OCI-LY3 (cell line): ENCODE data around the gene HACE1.
"Not testable (repeated sequence)": the region's sequence is repeated elsewhere in the genome, so short reads cannot be mapped to it uniquely, and the experiment has no call there.

Experiments used
- H2AFZ ChIP-seq: fragments of 200-600, 300-600 bp; shearing (Covaris generic); 2 replicates; pipeline ENCODE4 v1.6.0; 2014; ENCODE audit warnings: antibody characterized with exemption, low read depth, low read length
- H3K27ac ChIP-seq: fragments of 200-600, 300-600 bp; sonication (generic); 2 replicates; pipeline ENCODE4 v1.5.1; 2014; ENCODE audit warnings: mild to moderate bottlenecking, low read length, moderate library complexity, mixed read lengths
- H3K27me3 ChIP-seq: fragments of 200-600, 300-600 bp; sonication (generic); 2 replicates; pipeline ENCODE4 v1.6.1; 2014; ENCODE audit warnings: low read depth, low read length, mixed read lengths
- H3K36me3 ChIP-seq: fragments of 200-600, 300-600 bp; sonication (generic); replicated peaks from 2 replicates; pipeline ENCODE3; 2014; ENCODE audit warnings: low read depth, low read length, mixed read lengths
- H3K4me1 ChIP-seq: fragments of 300-600, 200-600 bp; sonication (generic); 2 replicates; pipeline ENCODE4 v1.6.1; 2014; ENCODE audit warnings: low read length, mixed read lengths
- H3K4me2 ChIP-seq: fragments of 200-600, 300-600 bp; sonication (generic); 2 replicates; pipeline ENCODE4 v1.6.1; 2014; ENCODE audit warnings: low read length, mixed read lengths
- H3K4me3 ChIP-seq: fragments of 300-600, 200-600 bp; sonication (generic); 2 replicates; pipeline ENCODE4 v1.5.1; 2014; ENCODE audit warnings: antibody characterized with exemption, mild to moderate bottlenecking, low read length, moderate library complexity
- H3K79me2 ChIP-seq: fragments of 300-600, 200-600 bp; shearing (Covaris generic); 2 replicates; pipeline ENCODE4 v1.6.1; 2014; ENCODE audit warnings: mild to moderate bottlenecking, low read length, mixed read lengths
- H3K9ac ChIP-seq: fragments of 300-600, 200-600 bp; shearing (Covaris generic); 2 replicates; pipeline ENCODE4 v1.6.0; 2014; ENCODE audit warnings: mild to moderate bottlenecking, low read length, moderate library complexity
- H3K9me3 ChIP-seq: fragments of 200-600, 300-600 bp; shearing (Covaris generic); 2 replicates; pipeline ENCODE4 v1.6.1; 2014; ENCODE audit warnings: low read length, mixed read lengths; ENCODE audit not compliant: insufficient read depth
- H4K20me1 ChIP-seq: fragments of 200-600, 300-600 bp; sonication (generic); 2 replicates; pipeline ENCODE4 v1.6.1; 2016; ENCODE audit warnings: low read length, mixed read lengths; ENCODE audit not compliant: insufficient read depth
- EZH2phosphoT487 ChIP-seq: fragments of 200-600 bp; shearing (Covaris generic); IDR thresholded peaks from 2 replicates; pipeline ENCODE4 v1.6.1; 2018; ENCODE audit warnings: antibody characterized with exemption, mixed run types, low read depth
- TF ChIP-seq, protein P1 (sequence below): fragments of 200-600, 300-600 bp; sonication (generic); IDR thresholded peaks from 2 replicates; pipeline ENCODE4 v1.5.1; 2014; ENCODE audit warnings: antibody characterized with exemption, low read length, low read depth

HACE1 gene

DNA sequence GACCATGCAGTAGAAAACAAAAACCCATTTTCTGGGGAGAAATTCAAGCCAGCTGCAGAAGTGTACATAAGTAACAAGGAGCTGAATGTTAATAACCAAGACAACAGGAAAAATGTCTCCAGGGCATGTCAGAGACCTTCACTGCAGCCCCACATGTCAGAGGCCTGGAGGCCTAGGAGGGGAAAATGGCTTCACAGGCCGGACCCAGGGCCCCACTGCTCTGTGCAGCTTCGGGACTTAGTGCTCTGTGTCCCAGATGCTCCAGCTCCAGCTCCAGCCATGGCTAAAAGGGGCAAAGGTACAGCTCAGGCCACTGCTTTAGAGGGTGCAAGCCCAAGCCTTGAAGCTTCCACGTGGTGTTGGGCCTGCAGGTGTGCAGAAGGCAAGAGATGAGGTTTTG is 43.6 kb downstream of the HACE1 start:
- H3K27me3 ChIP-seq, result no peaks in the 10 kb centered on the region
- no peak for TF ChIP-seq EZH2phosphoT487
- TF ChIP-seq, protein P1, sequence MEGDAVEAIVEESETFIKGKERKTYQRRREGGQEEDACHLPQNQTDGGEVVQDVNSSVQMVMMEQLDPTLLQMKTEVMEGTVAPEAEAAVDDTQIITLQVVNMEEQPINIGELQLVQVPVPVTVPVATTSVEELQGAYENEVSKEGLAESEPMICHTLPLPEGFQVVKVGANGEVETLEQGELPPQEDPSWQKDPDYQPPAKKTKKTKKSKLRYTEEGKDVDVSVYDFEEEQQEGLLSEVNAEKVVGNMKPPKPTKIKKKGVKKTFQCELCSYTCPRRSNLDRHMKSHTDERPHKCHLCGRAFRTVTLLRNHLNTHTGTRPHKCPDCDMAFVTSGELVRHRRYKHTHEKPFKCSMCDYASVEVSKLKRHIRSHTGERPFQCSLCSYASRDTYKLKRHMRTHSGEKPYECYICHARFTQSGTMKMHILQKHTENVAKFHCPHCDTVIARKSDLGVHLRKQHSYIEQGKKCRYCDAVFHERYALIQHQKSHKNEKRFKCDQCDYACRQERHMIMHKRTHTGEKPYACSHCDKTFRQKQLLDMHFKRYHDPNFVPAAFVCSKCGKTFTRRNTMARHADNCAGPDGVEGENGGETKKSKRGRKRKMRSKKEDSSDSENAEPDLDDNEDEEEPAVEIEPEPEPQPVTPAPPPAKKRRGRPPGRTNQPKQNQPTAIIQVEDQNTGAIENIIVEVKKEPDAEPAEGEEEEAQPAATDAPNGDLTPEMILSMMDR, result no peak
- no peak overlapping the region for H3K4me2 ChIP-seq
- H3K36me3 ChIP-seq, result no peaks in the 10 kb centered on the region
- H2AFZ ChIP-seq, result no peak overlapping the region
- no peak overlapping the region for H3K27ac ChIP-seq
- no peak overlapping the region for H3K9ac ChIP-seq
- H3K4me1 ChIP-seq, result no peaks in the 10 kb centered on the region
- no peaks in the 10 kb centered on the region for H3K9me3 ChIP-seq
- H3K79me2 ChIP-seq, result no peaks in the 10 kb centered on the region
- H3K4me3 ChIP-seq, result no peak overlapping the region
- H4K20me1 ChIP-seq, result no peaks in the 10 kb centered on the region

DNA sequence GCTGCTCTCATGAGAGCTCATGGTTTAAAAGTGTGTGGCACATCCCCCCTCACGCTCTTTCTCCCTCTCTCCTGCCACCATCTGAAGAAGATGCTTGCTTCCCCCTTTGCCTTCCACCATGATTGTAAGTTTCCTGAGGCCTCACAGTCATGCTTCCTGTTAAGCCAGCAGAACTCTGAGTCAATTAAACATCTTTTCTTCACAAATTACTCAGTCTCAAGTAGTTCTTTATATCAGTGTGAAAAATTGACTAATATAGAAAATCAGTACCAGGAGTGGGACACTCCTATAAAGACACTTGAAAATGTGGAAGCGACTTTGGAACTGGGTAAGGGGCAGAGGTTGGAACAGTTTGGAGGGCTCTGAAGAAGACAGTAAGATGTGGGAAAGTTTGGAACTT is 45.0 kb downstream of the HACE1 start:
- Histone ChIP-seq H3K27me3 (no peaks in the 10 kb centered on the region), H3K9ac (no peak overlapping the region), H3K4me1 (no peaks in the 10 kb centered on the region), H3K4me3 (no peak overlapping the region), H3K4me2 (no peak overlapping the region), H3K36me3 (no peaks in the 10 kb centered on the region), H3K79me2 (no peaks in the 10 kb centered on the region), H4K20me1 (no peaks in the 10 kb centered on the region), H3K9me3 (no peaks in the 10 kb centered on the region), H3K27ac (no peak overlapping the region), H2AFZ (no peak overlapping the region)
- TF ChIP-seq EZH2phosphoT487, result no peak
- TF ChIP-seq, protein P1, result no peak

DNA sequence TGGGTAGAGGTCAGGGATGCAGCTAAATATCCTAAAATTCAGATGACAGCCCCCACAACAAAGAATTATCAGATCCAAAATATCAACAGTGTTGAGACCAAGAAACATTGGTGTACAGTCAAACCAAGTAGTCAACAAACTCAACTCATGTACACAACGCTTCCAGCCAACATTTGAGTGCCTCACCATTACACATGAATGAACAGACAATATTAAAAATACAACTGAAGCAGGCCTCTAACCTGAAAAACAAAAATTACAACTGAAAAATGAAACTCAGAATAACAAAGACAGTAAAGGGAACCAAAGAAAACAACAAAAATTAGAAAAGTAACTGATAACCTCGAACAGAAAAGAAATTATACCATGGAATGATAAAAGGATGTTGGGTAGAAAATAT is 46.2 kb downstream of the HACE1 start:
- H4K20me1 ChIP-seq, result no peaks in the 10 kb centered on the region
- no peak overlapping the region for H3K27ac ChIP-seq
- no peak overlapping the region for H3K4me2 ChIP-seq
- H3K4me1 ChIP-seq, result no peaks in the 10 kb centered on the region
- no peak overlapping the region for H2AFZ ChIP-seq
- no peaks in the 10 kb centered on the region for H3K36me3 ChIP-seq
- H3K27me3 ChIP-seq, result no peaks in the 10 kb centered on the region
- no peak overlapping the region for H3K4me3 ChIP-seq
- no peaks in the 10 kb centered on the region for H3K9me3 ChIP-seq
- no peaks in the 10 kb centered on the region for H3K79me2 ChIP-seq
- no peak overlapping the region for H3K9ac ChIP-seq
- TF ChIP-seq, protein P1, result no peak
- TF ChIP-seq EZH2phosphoT487, result no peak

DNA sequence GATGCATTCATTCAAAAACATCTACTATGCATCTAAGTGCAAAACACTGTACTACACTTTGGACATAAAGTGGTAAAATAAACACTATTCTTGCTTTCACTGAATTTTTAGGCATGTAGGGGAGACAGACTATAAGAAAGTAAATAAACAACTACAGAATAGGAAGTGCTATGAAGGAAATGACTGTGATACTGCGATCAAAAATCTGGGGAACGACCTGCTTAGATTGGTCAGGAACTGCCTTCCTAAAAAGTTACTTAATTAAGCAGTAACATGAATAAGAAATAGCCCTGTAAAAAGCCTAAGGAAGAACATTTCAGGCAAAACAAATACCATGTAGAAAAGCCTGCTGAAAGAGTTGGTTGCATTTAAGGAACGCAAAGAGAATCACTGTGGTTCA is 50.6 kb downstream of the HACE1 start:
- Histone ChIP-seq H3K4me1 (no peaks in the 10 kb centered on the region), H3K9me3 (no peaks in the 10 kb centered on the region), H2AFZ (no peak overlapping the region), H4K20me1 (no peaks in the 10 kb centered on the region), H3K4me2 (no peak overlapping the region), H3K27me3 (no peaks in the 10 kb centered on the region), H3K9ac (no peak overlapping the region), H3K36me3 (no peaks in the 10 kb centered on the region), H3K27ac (no peak overlapping the region), H3K79me2 (no peaks in the 10 kb centered on the region), H3K4me3 (no peak overlapping the region)
- TF ChIP-seq, protein P1, result no peak
- no peak for TF ChIP-seq EZH2phosphoT487

DNA sequence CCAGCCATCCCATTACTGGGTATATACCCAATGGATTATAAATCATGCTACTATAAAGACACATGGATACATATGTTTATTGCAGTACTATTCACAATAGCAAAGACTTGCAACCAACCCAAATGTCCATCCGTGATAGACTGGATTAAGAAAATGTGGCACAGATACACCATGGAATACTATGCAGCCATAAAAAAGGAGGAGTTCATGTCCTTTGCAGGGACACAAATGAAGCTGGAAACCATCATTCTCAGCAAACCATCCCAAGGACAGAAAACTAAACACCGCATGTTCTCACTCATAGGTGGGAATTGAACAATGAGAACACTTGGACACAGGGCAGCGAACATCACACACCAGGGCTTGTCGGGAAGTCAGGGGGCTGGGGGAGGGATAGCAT is 54.4 kb downstream of the HACE1 start:
- H3K79me2 ChIP-seq, H3K9ac ChIP-seq, H3K9me3 ChIP-seq, H2AFZ ChIP-seq, H3K36me3 ChIP-seq, H3K4me1 ChIP-seq, H4K20me1 ChIP-seq, H3K4me3 ChIP-seq, H3K4me2 ChIP-seq, H3K27me3 ChIP-seq, H3K27ac ChIP-seq: not testable (repeated sequence)
